GM12801 (cell line): Measurements from ENCODE around the gene STAT2.

Source experiments
- CTCF ChIP-seq: IDR thresholded peaks from one replicate; pipeline ENCODE4 v1.5.1; 2011; ENCODE audit warnings: control low read depth; ENCODE audit not compliant: insufficient read length; ENCODE audit errors: extremely low read depth

STAT2 gene

GRCh38 chr12:56366948-56367347, 7.0 kb upstream of the STAT2 start:
- TF ChIP-seq CTCF: no peak

DNA sequence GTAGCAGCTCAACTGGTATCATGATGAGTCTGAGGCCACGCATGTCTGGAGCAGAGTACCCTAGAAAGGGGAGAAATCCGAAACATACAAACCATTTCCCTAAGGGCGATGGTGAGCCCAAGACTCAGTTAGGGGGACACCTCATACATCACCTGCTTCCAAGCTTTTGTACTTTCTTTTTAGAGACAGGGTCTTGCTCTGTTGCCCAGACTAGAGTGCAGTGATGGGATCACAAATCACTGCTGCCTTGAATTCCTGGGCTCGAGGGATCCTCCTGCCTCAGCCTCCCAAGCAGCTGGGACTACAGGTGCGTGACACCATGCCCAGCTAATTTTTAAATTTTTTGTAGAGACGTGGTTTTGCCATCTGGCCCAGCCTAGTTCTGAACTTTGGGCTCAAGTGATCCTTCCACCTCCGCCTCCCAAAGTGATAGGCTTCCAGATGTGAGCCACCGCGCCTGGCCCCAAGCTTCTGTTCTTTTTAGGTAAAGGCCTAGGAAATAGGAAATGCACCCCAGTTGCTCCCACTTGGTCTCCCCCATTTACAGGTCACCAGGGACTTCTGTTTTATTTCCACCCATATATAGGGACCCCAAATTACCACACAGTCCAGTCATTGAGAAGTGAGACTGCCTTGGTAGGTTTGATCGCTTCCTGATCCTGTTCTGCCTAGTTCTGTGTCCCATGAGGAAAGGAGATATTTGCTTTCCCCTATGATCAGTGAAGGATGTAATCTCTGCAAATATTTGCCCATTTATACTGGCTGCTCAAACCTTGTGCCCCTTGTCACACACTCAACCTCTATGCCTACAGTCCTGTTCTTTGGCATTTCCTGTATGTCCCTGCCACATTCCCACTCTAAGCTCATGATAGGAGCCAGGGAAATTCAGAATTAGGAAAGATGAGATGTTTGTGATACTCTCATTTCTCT, 2.5 kb upstream of the STAT2 start, which contains the start of gene APOF:
TSS of gene APOF (minus strand) at position 728 of the 930 bp plus-strand sequence. CDS start at position 616, 112 bp downstream.
- TF ChIP-seq CTCF: no peak

DNA sequence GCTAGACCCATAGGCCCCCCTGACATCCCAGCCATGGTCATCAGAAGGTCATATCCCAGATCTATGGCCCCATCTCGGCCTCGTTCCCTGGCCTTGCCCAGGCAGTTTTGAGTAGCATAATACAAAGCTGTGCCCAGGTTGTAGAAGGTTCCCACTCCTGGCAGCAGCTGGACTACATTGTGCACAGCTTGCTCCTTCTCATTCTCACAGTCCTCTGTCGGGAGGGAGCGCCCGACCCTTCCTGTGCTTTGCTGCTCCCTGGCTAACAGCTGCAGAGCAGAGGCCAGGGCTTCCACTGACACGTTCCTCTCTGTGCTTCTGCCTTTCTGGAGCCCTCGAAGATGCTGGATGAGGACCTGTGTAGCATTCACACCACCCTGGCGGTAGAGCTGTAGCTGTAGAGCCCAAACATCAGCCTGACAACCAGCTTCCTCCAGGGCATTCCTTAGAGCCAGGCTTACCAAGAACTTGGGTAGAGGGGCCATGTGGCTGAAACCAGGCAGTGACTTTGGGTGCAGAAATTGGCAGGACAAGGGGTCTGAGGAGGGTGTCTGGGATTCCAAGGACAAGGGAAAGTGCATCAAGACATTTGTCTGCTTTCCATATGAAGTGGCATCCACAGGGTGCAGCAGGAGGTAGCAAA, 1.7 kb upstream of the STAT2 start:
- TF ChIP-seq CTCF: no peak

GRCh38 chr12:56358836-56359532, 923 bp downstream of the STAT2 start:
- no peak for TF ChIP-seq CTCF

DNA sequence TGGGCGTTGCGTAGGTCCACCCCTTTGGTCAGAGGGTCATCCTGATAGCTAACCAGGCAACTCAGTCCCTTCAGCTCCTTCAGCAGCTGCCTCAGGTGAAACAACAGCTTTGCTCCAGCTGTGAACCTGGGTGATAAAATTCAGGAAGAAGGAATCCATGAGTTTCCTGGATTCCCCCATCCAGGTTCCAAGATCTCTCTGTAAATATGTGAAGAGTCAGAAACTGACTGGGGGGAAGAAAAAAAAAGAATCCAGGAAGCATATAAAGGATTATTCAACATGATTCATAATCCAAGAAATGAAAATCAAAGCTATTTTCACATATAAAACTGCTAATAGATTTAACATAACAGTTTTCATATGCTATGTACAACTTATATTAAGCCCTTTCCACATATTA, 8.6 kb downstream of the STAT2 start:
- no peak for TF ChIP-seq CTCF

GRCh38 chr12:56350662-56351061, 9.2 kb downstream of the STAT2 start:
- TF ChIP-seq CTCF: no peak

- no peak for TF ChIP-seq CTCF
These were observed 11.1 kb downstream of the STAT2 start for GRCh38 chr12:56348776-56349175.
